ENCODE measurements around the gene ZNF101.

Gene ZNF101

GRCh38 chr19:19668230-19669012, at the start of gene ZNF101:
ZNF101 (plus strand) TSS chr19:19668839; CDS start chr19:19668964, 125 bp downstream.
- peak; percentile 96 for DNase-seq

- DNase-seq = no peak
Observed at GRCh38 chr19:19619181-19619848, 49.3 kb upstream of the ZNF101 start.

- DNase-seq = no peak
Observed at GRCh38 chr19:19619849-19620210, 48.8 kb upstream of the ZNF101 start.

- no peak for DNase-seq
Observed at GRCh38 chr19:19623383-19623782, 45.3 kb upstream of the ZNF101 start.

- no peak for DNase-seq
Observed at GRCh38 chr19:19624032-19624570, 44.5 kb upstream of the ZNF101 start.

GRCh38 chr19:19626516-19627472, 41.8 kb upstream of the ZNF101 start:
- peak; percentile 52 for DNase-seq

- peak; percentile 89 for DNase-seq
Observed at GRCh38 chr19:19627621-19628500, 40.8 kb upstream of the ZNF101 start, which contains the start of gene LPAR2. LPAR2 (minus strand) TSS chr19:19628220; CDS start chr19:19627275, 945 bp downstream.

GRCh38 chr19:19628501-19629134, 40.0 kb upstream of the ZNF101 start:
- DNase-seq = peak; percentile 92

GRCh38 chr19:19630062-19630414, 38.6 kb upstream of the ZNF101 start:
- no peak for DNase-seq

- peak; percentile 43 for DNase-seq
Observed at GRCh38 chr19:19630426-19630825, 38.2 kb upstream of the ZNF101 start.

GRCh38 chr19:19631346-19631745, 37.3 kb upstream of the ZNF101 start:
- peak; percentile 43 for DNase-seq

GRCh38 chr19:19632661-19633060, 36.0 kb upstream of the ZNF101 start:
- no peak for DNase-seq

GRCh38 chr19:19633711-19634515, 34.7 kb upstream of the ZNF101 start:
- DNase-seq = no peak

GRCh38 chr19:19634516-19635312, 33.9 kb upstream of the ZNF101 start:
- DNase-seq = no peak

- no peak for DNase-seq
Observed at GRCh38 chr19:19635313-19635702, 33.3 kb upstream of the ZNF101 start.

- DNase-seq = no peak
Observed at GRCh38 chr19:19636573-19637185, 32.0 kb upstream of the ZNF101 start.

- DNase-seq = no peak
Observed at GRCh38 chr19:19637186-19637522, 31.5 kb upstream of the ZNF101 start.

- DNase-seq = no peak
Observed at GRCh38 chr19:19637523-19638251, 31.0 kb upstream of the ZNF101 start.

All from islet precursor cell (in vitro differentiated cells).